ENCODE measurements around the gene LDAF1. TPM values are rescaled to one million over a fixed set of nuclear protein-coding genes. Genes with fewer than 3 reads are reported as not detected.

Gene LDAF1
- total and polyA plus RNA-seq, 8 donors = 10.1 to 103 (median 27.3) TPM

- 49 to 74% (median 64%) methylated on average over 7 of the region's 7 CpGs for WGBS, 5 donors
- Histone ChIP-seq H3K4me1 (no peaks in the 10 kb centered on the region), H3K27ac (no peak overlapping the region), H3K9me3 (no peaks in the 10 kb centered on the region), H3K4me3 (no peak overlapping the region), H3K36me3 (no peaks in the 10 kb centered on the region), H3K27me3 (peaks cover 0 to 16% (median 0%) of the 10 kb centered on the region in 3 donors)
- DNase-seq = no peak
- intact Hi-C loops (cut with DNase I; ENCODE audit: low total_unique reads) = no loop called here
- TF ChIP-seq POLR2A (IDR thresholded peaks at IDR 0.05) = no peak
- no peak for TF ChIP-seq POLR2AphosphoS5 (IDR thresholded peaks at IDR 0.05)
- TF ChIP-seq EP300 (IDR thresholded peaks at IDR 0.05) = no peak
- TF ChIP-seq CTCF (IDR thresholded peaks at IDR 0.05) = no peak
Observed at GRCh38 chr16:21203155-21203797, 44.8 kb downstream of the LDAF1 start.

- H3K9me3 ChIP-seq = no peaks in the 10 kb centered on the region
- intact Hi-C loops (cut with DNase I; ENCODE audit: low total_unique reads) = no loop called here
- TF ChIP-seq POLR2AphosphoS5 (IDR thresholded peaks at IDR 0.05) (no peak), POLR2A (IDR thresholded peaks at IDR 0.05) (no peak), CTCF (IDR thresholded peaks at IDR 0.05) (no peak), EP300 (IDR thresholded peaks at IDR 0.05) (no peak)
Observed at GRCh38 chr16:21205303-21205702, 46.8 kb downstream of the LDAF1 start.

GRCh38 chr16:21206550-21206949 is 48.1 kb downstream of the LDAF1 start:
- Histone ChIP-seq H3K9me3 (no peaks in the 10 kb centered on the region), H3K36me3 (no peaks in the 10 kb centered on the region), H3K27ac (no peak overlapping the region), H3K27me3 (peaks cover 0 to 9% (median 0%) of the 10 kb centered on the region in 3 donors), H3K4me1 (no peaks in the 10 kb centered on the region), H3K4me3 (no peak overlapping the region)
- intact Hi-C loops (cut with DNase I; ENCODE audit: low total_unique reads) = no loop called here
- TF ChIP-seq CTCF (IDR thresholded peaks at IDR 0.05) = no peak
- no peak for TF ChIP-seq EP300 (IDR thresholded peaks at IDR 0.05)
- TF ChIP-seq POLR2A (IDR thresholded peaks at IDR 0.05) = no peak
- TF ChIP-seq POLR2AphosphoS5 (IDR thresholded peaks at IDR 0.05) = no peak
- WGBS, 5 donors = 85 to 97% (median 94%) methylated on average over 4 of the region's 4 CpGs
- no peak for DNase-seq

More at GRCh38 chr16:21205303-21205702, 46.8 kb downstream of the LDAF1 start:
- Histone ChIP-seq H3K4me3 (no peak overlapping the region), H3K4me1 (no peaks in the 10 kb centered on the region), H3K27ac (no peak overlapping the region), H3K27me3 (peaks cover 0 to 7% (median 0%) of the 10 kb centered on the region in 3 donors), H3K36me3 (no peaks in the 10 kb centered on the region)
- DNase-seq = no peak

- Histone ChIP-seq H3K4me3 (no peak overlapping the region), H3K4me1 (no peaks in the 10 kb centered on the region), H3K9me3 (no peaks in the 10 kb centered on the region), H3K27me3 (peaks cover 0 to 25% (median 0%) of the 10 kb centered on the region in 3 donors), H3K27ac (no peak overlapping the region), H3K36me3 (no peaks in the 10 kb centered on the region)
- intact Hi-C loops (cut with DNase I; ENCODE audit: low total_unique reads) = no loop called here
- TF ChIP-seq POLR2AphosphoS5 (IDR thresholded peaks at IDR 0.05) = no peak
- TF ChIP-seq CTCF (IDR thresholded peaks at IDR 0.05) = no peak
- TF ChIP-seq POLR2A (IDR thresholded peaks at IDR 0.05) = no peak
- TF ChIP-seq EP300 (IDR thresholded peaks at IDR 0.05) = no peak
- 53 to 64% (median 57%) methylated on average over 2 of the region's 2 CpGs for WGBS, 5 donors
- no peak for DNase-seq
Observed at GRCh38 chr16:21208446-21209230, 50.2 kb downstream of the LDAF1 start.
